Measurements from ENCODE around the gene MX1.

Gene MX1

DNA sequence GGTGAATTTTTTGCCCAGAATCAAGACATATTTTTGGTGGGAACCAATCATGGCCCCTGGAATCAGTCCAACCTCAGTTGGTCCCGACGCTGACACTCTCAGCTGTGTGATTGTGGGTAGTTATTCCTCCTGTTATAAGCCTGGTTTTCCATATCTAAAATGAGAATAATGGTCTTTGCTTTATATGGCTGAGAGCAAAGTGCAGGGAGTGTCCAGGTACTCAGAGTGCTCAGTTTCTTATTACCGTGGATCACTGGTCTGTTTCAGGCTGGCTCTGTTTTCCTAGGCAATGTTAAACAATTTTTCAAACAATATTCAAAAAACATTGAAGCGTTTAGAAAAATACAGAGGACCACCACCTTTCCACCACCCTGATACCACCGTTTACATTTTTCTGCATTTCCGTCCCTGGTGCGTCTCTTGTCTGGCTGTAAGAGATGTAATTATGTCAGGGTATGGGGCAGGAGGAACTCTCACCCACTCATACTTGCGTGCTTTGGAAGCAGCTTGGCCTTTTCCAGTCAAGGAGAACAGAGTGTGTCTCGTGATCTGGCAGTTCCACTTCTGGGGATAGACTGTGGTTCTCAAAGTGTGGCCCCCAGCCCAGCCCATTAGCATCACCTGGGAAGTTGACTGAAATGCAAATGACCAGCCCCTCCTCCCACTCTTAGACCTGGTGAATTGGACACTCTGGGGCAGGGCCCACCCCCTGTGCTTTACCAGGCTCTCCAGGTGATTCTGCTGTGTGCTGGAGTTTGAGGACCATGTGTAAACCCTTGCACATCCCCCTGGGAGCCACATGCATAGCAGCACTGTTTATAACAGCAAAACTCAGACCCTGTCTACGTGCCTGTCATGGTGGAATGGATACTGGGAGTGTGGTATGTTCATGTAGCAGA lies 6.8 kb downstream of the MX1 start:
- no peak for DNase-seq (ENCODE audit: low spot score)

DNA sequence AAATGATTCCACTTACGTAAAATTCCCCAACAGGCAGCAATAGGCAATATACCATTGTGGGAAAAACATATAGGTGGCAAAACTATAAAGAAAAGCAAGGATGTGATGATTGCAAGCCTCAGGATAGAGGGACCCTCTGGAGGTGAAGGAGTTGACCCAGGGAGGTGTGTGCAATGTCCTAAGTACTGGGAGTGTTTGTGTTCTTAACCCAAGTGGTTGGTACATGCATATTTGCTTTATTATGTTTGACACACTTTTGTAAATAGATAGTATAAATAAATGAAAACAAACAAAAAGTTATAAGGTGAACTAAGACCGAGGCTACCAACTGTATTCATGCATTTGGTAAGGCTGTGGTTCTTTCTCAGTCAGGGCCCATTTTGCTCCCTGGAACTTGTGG lies 7.5 kb downstream of the MX1 start:
- DNase-seq (ENCODE audit: low spot score), result no peak

- DNase-seq (ENCODE audit: low spot score), result no peak
Observed at GRCh38 chr21:41435706-41436105, 9.7 kb downstream of the MX1 start.

GRCh38 chr21:41437729-41438128 lies 11.7 kb downstream of the MX1 start:
- DNase-seq (ENCODE audit: low spot score), result no peak

- no peak for DNase-seq (ENCODE audit: low spot score)
Observed at GRCh38 chr21:41438425-41439113, 12.5 kb downstream of the MX1 start.

- no peak for DNase-seq (ENCODE audit: low spot score)
Observed at GRCh38 chr21:41439248-41439647, 13.2 kb downstream of the MX1 start.

- DNase-seq (ENCODE audit: low spot score), result no peak
Observed at GRCh38 chr21:41441546-41441945, 15.5 kb downstream of the MX1 start.

- no peak for DNase-seq (ENCODE audit: low spot score)
Observed at GRCh38 chr21:41442481-41443186, 16.6 kb downstream of the MX1 start.

GRCh38 chr21:41443562-41443961 lies 17.5 kb downstream of the MX1 start:
- DNase-seq (ENCODE audit: low spot score), result no peak

- DNase-seq (ENCODE audit: low spot score), result no peak
Observed at GRCh38 chr21:41444703-41445464, 18.8 kb downstream of the MX1 start.

GRCh38 chr21:41445465-41445862 lies 19.4 kb downstream of the MX1 start:
- no peak for DNase-seq (ENCODE audit: low spot score)

- DNase-seq (ENCODE audit: low spot score), result no peak
Observed at GRCh38 chr21:41446586-41446985, 20.5 kb downstream of the MX1 start.

DNA sequence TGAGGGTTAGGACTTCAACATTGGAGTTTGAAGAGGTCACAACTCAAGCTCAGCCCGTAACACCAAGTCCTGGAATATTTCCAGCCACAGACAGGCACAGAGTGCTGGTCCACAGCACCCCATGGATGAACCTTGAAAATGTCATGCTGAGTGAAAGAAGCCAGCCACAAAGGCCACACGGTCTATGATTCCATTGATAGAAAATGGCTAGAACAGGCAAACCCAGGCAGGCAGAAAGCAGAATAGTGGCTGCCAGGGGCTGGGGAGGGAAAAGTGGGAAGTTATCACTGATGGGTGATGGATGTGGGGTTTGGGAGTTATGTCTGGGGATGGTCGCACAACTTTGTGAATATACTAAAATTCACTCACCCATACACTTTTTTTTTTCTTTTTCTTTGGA lies 21.3 kb downstream of the MX1 start:
- no peak for DNase-seq (ENCODE audit: low spot score)

- DNase-seq (ENCODE audit: low spot score), result no peak
Observed at GRCh38 chr21:41449613-41450012, 23.6 kb downstream of the MX1 start.

GRCh38 chr21:41451753-41452676 lies 26.0 kb downstream of the MX1 start:
- no peak for DNase-seq (ENCODE audit: low spot score)

GRCh38 chr21:41453198-41453597 lies 27.2 kb downstream of the MX1 start:
- no peak for DNase-seq (ENCODE audit: low spot score)

- DNase-seq (ENCODE audit: low spot score), result no peak
Observed at GRCh38 chr21:41453761-41454160, 27.7 kb downstream of the MX1 start.

DNA sequence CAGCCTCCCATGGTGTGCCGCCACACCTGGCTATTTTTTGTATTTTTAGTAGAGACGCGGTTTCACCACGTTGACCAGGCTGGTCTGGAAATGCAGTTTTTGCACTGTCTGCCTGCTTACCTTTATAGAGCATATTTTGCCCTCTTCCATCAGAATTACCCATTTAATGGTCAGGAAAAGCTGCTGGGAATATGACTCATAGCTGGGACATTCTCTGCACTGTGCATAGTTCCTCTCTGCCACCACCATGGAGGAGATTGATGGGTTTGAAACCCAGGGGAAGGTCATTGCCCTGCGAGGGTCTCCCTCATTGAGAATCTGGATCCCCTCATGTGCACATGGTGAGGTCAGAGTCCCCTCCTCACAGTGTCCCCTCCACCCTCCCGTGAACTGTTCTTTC lies 32.1 kb downstream of the MX1 start:
- DNase-seq (ENCODE audit: low spot score), result no peak

- DNase-seq (ENCODE audit: low spot score), result no peak
Observed at GRCh38 chr21:41458559-41458958, 32.5 kb downstream of the MX1 start.

DNA sequence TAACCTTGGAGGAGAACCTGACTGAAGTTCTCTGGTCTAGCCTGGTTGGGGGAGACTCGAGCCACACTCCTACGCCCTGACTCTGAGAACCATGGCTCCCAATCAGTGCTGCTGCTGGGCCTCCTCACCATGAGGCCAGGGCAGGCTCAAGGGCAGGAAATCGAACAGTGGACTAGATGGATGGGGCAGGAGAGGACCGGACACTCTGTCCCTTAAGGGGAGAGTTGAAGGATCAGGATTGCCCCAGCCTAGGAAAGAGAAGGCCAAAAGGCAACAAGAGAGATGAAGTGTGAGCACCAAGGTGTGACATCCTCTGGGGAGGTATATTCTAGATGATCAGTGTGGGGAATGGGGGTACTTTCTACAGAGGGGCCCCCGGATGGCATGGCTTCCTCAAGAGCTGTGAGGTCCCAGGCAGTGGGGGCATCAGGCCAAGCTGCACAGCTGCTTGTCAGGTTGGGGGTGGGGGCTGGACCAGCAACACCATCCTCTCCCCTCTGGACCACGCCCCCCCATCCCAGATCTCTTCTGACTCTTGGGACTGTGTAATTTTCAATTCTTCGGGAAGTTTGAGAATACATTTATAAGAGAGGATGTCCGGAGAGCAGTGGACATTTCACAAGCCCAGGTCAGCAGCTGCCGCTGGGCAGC lies 34.0 kb downstream of the MX1 start:
- DNase-seq (ENCODE audit: low spot score), result no peak

Data from RKO (cell line).